ENCODE results near the gene NOL3. TPM values are rescaled to one million over a fixed set of nuclear protein-coding genes. Genes with fewer than 3 reads are reported as not detected.

The NOL3 gene
- total RNA-seq, 1 experiment from 2014 or later = 91.6 TPM

- no peaks in the 10 kb centered on the region for H3K27me3 ChIP-seq (ENCODE audit: low read length)
- no peaks in the 10 kb centered on the region for H3K9me3 ChIP-seq (ENCODE audit: low read length)
- no peaks in the 10 kb centered on the region for H3K79me2 ChIP-seq (ENCODE audit: low read length)
- H3K4me2 ChIP-seq (ENCODE audit: low read length) = no peak overlapping the region
- CTCF ChIA-PET = no interaction called here
- H2AFZ ChIP-seq (ENCODE audit: low read length) = no peak overlapping the region
- no peaks in the 10 kb centered on the region; the same call in 1 of the 2 replicates for H3K36me3 ChIP-seq (ENCODE audit: low read depth, low read length)
- H3K4me3 ChIP-seq (ENCODE audit: low read length) = no peak overlapping the region
- H3K4me1 ChIP-seq (ENCODE audit: insufficient read depth, low read length) = no peaks in the 10 kb centered on the region
- TF ChIP-seq CTCF (conservative IDR thresholded peaks at IDR 0.05; ENCODE audit: low read depth, low read length) (no peak), EZH2 (IDR thresholded peaks at IDR 0.05; ENCODE audit: low read length, unreplicated experiment) (no peak), EZH2phosphoT487 (IDR thresholded peaks at IDR 0.05; ENCODE audit: borderline replicate concordance, low read length) (no peak)
- H3K27ac ChIP-seq (ENCODE audit: low read length) = no peak overlapping the region
- POLR2A ChIA-PET (ENCODE audit: unreplicated experiment) = no interaction called here
- DNase-seq (no peak), ATAC-seq (no peak)
- BruUV-seq (replicated peaks) = no TSS peak
- no peak overlapping the region for H3K9ac ChIP-seq (ENCODE audit: low read length)
- intact Hi-C loops (cut with micrococcal nuclease) = no loop called here
- H4K20me1 ChIP-seq (ENCODE audit: low read length) = no peaks in the 10 kb centered on the region
- no peaks in the 10 kb centered on the region for H3K9me2 ChIP-seq (replicated peaks; ENCODE audit: low read length)
- H3F3A ChIP-seq (ENCODE audit: low read length, unreplicated experiment) = no peaks in the 10 kb centered on the region
Observed at GRCh38 chr16:67141391-67141790, 28.9 kb upstream of the NOL3 start.

DNA sequence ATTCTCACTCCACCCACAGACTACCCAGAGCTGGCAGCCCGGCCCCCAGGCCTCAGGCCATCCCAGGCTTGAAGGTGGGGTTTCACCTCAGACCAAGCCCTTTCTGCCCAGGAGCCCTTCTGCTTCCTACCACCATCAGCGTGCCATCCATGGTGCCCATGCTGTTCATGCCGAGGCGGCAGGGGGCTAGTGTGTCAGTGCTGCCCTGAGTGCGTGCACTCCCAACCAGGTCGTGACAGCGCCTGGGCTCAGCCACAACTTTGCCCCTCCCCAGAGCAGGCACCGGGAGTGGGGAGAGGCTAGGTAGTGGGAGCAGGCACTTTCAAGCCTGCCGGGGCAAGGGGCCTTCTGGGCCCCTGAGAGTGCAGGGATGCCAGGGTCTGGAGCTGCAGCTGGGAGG lies 28.0 kb upstream of the NOL3 start:
- ChIA-PET POLR2A (ENCODE audit: unreplicated experiment) (no interaction called here), CTCF (no interaction called here)
- Histone ChIP-seq H3K4me1 (ENCODE audit: insufficient read depth, low read length) (no peaks in the 10 kb centered on the region), H3K4me3 (ENCODE audit: low read length) (no peak overlapping the region), H3F3A (ENCODE audit: low read length, unreplicated experiment) (no peaks in the 10 kb centered on the region), H3K36me3 (ENCODE audit: low read depth, low read length) (no peaks in the 10 kb centered on the region; the same call in 1 of the 2 replicates), H4K20me1 (ENCODE audit: low read length) (no peaks in the 10 kb centered on the region), H3K27ac (ENCODE audit: low read length) (no peak overlapping the region), H3K79me2 (ENCODE audit: low read length) (no peaks in the 10 kb centered on the region), H3K9ac (ENCODE audit: low read length) (no peak overlapping the region), H3K9me2 (replicated peaks; ENCODE audit: low read length) (no peaks in the 10 kb centered on the region), H3K4me2 (ENCODE audit: low read length) (no peak overlapping the region), H2AFZ (ENCODE audit: low read length) (no peak overlapping the region), H3K9me3 (ENCODE audit: low read length) (no peaks in the 10 kb centered on the region), H3K27me3 (ENCODE audit: low read length) (no peaks in the 10 kb centered on the region)
- intact Hi-C loops (cut with micrococcal nuclease) = no loop called here
- no peak for ATAC-seq
- TF ChIP-seq CTCF (conservative IDR thresholded peaks at IDR 0.05; ENCODE audit: low read depth, low read length) (no peak), EZH2phosphoT487 (IDR thresholded peaks at IDR 0.05; ENCODE audit: borderline replicate concordance, low read length) (no peak), EZH2 (IDR thresholded peaks at IDR 0.05; ENCODE audit: low read length, unreplicated experiment) (no peak)
- DNase-seq = no peak
- BruUV-seq (replicated peaks) = no TSS peak

DNA sequence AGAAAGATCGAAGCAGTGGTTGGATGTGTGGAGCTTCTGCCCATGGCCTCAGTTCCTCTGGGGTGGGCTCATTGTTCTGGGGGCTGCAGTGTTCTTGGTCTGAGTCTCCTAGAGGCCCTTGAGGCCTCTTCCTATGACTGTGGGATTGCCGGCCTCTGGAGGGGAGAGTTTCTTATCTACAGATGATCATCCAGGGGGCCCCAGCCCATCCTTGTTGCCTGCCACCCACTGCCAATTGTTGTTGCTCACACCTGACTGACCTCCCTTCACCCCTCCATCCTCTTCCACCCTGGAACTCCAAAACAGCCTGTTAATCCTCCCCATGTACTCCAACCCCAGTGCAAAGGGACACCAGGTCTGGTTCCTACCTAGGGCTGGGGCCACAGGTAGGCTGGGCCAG lies 25.4 kb upstream of the NOL3 start:
- ATAC-seq = no peak
- H3K79me2 ChIP-seq (ENCODE audit: low read length) = no peaks in the 10 kb centered on the region
- no TSS peak for BruUV-seq (replicated peaks)
- no peaks in the 10 kb centered on the region for H3K9me3 ChIP-seq (ENCODE audit: low read length)
- CTCF ChIA-PET = no interaction called here
- no peak overlapping the region for H3K9ac ChIP-seq (ENCODE audit: low read length)
- POLR2A ChIA-PET (ENCODE audit: unreplicated experiment) = no interaction called here
- no peak overlapping the region for H3K27ac ChIP-seq (ENCODE audit: low read length)
- H3F3A ChIP-seq (ENCODE audit: low read length, unreplicated experiment) = no peaks in the 10 kb centered on the region
- H3K4me3 ChIP-seq (ENCODE audit: low read length) = no peak overlapping the region
- no peak for TF ChIP-seq EZH2phosphoT487 (IDR thresholded peaks at IDR 0.05; ENCODE audit: borderline replicate concordance, low read length)
- no peak for TF ChIP-seq EZH2 (IDR thresholded peaks at IDR 0.05; ENCODE audit: low read length, unreplicated experiment)
- no peak for TF ChIP-seq CTCF (conservative IDR thresholded peaks at IDR 0.05; ENCODE audit: low read depth, low read length)
- DNase-seq = no peak
- H3K36me3 ChIP-seq (ENCODE audit: low read depth, low read length) = no peaks in the 10 kb centered on the region; the same call in 1 of the 2 replicates
- no peak overlapping the region for H3K4me2 ChIP-seq (ENCODE audit: low read length)
- H2AFZ ChIP-seq (ENCODE audit: low read length) = no peak overlapping the region
- H3K4me1 ChIP-seq (ENCODE audit: insufficient read depth, low read length) = no peaks in the 10 kb centered on the region
- no peaks in the 10 kb centered on the region for H3K27me3 ChIP-seq (ENCODE audit: low read length)
- intact Hi-C loops (cut with micrococcal nuclease) = no loop called here
- H3K9me2 ChIP-seq (replicated peaks; ENCODE audit: low read length) = no peaks in the 10 kb centered on the region
- no peaks in the 10 kb centered on the region for H4K20me1 ChIP-seq (ENCODE audit: low read length)

All from PC-3 (cell line).